Suprapubic skin (tissue), 4 donors: ENCODE data around the gene IDH3A.

ENCODE experiments used
- EP300 ChIP-seq: sonication (generic); formaldehyde crosslinking; IDR thresholded peaks from one replicate; pipeline ENCODE4 v1.6.1; 2017; ENCODE audit warnings: antibody characterized with exemption
- POLR2A ChIP-seq, 2 donors: fragments of 450-650 bp; IDR thresholded peaks; one replicate each; pipeline ENCODE4 v1.6.1; 2017; ENCODE audit warnings: antibody characterized with exemption in 2 of 2, mild to moderate bottlenecking in 2 of 2, moderate library complexity in 2 of 2
- POLR2AphosphoS5 ChIP-seq, 3 donors: sonication (generic); formaldehyde crosslinking; IDR thresholded peaks; one replicate each; pipeline ENCODE4 v1.6.1; 2017; ENCODE audit warnings: antibody characterized with exemption in 3 of 3
- TF ChIP-seq, protein P1 (sequence below), 2 donors: fragments of 200-600 bp in 1 of 2; fragments of 450-650 bp in 1 of 2; sonication (generic) in 1 of 2; IDR thresholded peaks; one replicate each; pipeline ENCODE4 v1.5.1; 2016 to 2019; ENCODE audit warnings: antibody characterized with exemption in 2 of 2, mild to moderate bottlenecking in 1 of 2, moderate library complexity in 1 of 2

DNA sequence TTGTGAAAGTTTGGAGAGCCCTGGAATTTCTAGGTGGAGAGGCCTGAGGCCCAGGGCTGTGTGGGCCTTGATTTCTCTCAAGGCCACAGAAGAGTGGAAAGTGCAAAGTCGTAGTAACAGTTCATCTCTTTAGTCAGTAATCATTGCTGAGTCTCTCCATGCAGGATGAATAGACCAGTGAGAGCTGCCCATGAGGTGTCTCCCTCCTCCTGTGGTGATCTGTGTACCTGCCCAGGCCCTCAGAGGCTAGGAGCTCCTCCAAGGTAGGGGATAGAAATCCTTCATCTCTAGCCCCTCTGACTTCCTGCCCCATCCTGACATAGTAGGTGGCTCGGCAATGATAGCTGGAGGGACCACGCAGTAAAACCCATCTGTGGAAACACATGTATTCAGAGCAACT is 6.8 kb upstream of the IDH3A start:
- no peak for TF ChIP-seq POLR2A (IDR thresholded peaks at IDR 0.05)
- TF ChIP-seq, protein P1, sequence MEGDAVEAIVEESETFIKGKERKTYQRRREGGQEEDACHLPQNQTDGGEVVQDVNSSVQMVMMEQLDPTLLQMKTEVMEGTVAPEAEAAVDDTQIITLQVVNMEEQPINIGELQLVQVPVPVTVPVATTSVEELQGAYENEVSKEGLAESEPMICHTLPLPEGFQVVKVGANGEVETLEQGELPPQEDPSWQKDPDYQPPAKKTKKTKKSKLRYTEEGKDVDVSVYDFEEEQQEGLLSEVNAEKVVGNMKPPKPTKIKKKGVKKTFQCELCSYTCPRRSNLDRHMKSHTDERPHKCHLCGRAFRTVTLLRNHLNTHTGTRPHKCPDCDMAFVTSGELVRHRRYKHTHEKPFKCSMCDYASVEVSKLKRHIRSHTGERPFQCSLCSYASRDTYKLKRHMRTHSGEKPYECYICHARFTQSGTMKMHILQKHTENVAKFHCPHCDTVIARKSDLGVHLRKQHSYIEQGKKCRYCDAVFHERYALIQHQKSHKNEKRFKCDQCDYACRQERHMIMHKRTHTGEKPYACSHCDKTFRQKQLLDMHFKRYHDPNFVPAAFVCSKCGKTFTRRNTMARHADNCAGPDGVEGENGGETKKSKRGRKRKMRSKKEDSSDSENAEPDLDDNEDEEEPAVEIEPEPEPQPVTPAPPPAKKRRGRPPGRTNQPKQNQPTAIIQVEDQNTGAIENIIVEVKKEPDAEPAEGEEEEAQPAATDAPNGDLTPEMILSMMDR (IDR thresholded peaks at IDR 0.05): no peak
- TF ChIP-seq POLR2AphosphoS5 (IDR thresholded peaks at IDR 0.05): no peak
- no peak for TF ChIP-seq EP300
